Adrenal gland (tissue), 12 donors: ENCODE data around the gene TRIB2. TPM values are rescaled to one million over a fixed set of nuclear protein-coding genes. Genes with fewer than 3 reads are reported as not detected.

Experiments used
- DNase-seq, 7 donors: peaks; one replicate each; pipeline ENCODE4 v3.0.0-alpha.2; 2019 to 2020
- H3K27ac ChIP-seq, 5 donors: fragments of 200-600 bp; sonication (generic) in 4 of 5; 1 replicate in 3 of 5; 2 replicates in 2 of 5; pipeline versions ENCODE4 v1.5.1 to v1.8.0; 2016 to 2020; ENCODE audit warnings: mild to moderate bottlenecking in 1 of 5
- H3K27me3 ChIP-seq: fragments of 200-600 bp; 2 replicates; pipeline ENCODE4 v1.8.0; 2021
- H3K36me3 ChIP-seq, 2 donors: fragments of 200-600 bp; replicated peaks in 1 of 2; 1 replicate in 1 of 2; 2 replicates in 1 of 2; pipeline versions ENCODE4 v1.5.1 to v1.8.0; 2018 to 2022
- H3K4me1 ChIP-seq, 2 donors: fragments of 200-600 bp; replicated peaks in 1 of 2; 1 replicate in 1 of 2; 2 replicates in 1 of 2; pipeline versions ENCODE4 v1.5.1 to v1.8.0; 2018 to 2021
- H3K4me3 ChIP-seq, 4 donors: fragments of 200-600 bp; sonication (generic) in 3 of 4; one replicate each; pipeline ENCODE4 v1.5.1; 2016 to 2018
- H3K9me3 ChIP-seq, 3 donors: fragments of 200-600 bp; sonication (generic) in 1 of 3; replicated peaks in 1 of 3; 1 replicate in 2 of 3; 2 replicates in 1 of 3; pipeline versions ENCODE4 v1.5.1 to v1.8.0; 2016 to 2021
- CTCF ChIP-seq, 6 experiments: fragments of 450-650 bp in 4 of 6; fragments of 200-600 bp in 2 of 6; sonication (generic) in 1 of 6; IDR thresholded peaks; 1 replicate in 5 of 6; 2 replicates in 1 of 6; pipeline versions ENCODE4 v1.5.1 to v1.8.0; 2016 to 2021; ENCODE audit warnings: antibody characterized with exemption in 6 of 6, mild to moderate bottlenecking in 2 of 6, moderate library complexity in 1 of 6
- POLR2A ChIP-seq, 2 donors: fragments of 450-650 bp; IDR thresholded peaks; one replicate each; pipeline ENCODE4 v1.6.1; 2017; ENCODE audit warnings: antibody characterized with exemption in 2 of 2, mild to moderate bottlenecking in 2 of 2, moderate library complexity in 1 of 2
- WGBS, 4 donors: extraction: QIAGEN DNeasy Blood & Tissue Kit in 2 of 4; methylation state at CpG; one replicate each; pipeline versions ENCODE4 v1.1.5 to v1.1.7; 2013 to 2017; 5-methylcytosine and 5-hydroxymethylcytosine counted together
- intact Hi-C, 2 donors: fragments of 100-400 bp; cut with DNase I; formaldehyde crosslinking; loops; one replicate each; pipeline versions ENCODE4 v1.14.1 to v1.15.0; 2022 to 2023
- polyA plus RNA-seq, 3 donors: library from polyadenylated mRNA; stranded (reverse); fragments of 200-250 nt in 2 of 3; fragments of 350-450 nt in 1 of 3; fragmentation: Illumina TruSeq in 1 of 3; extraction: RNeasy Lipid Tissue Mini Kit (QIAGEN cat#74804) in 1 of 3; gene quantifications; one replicate each; pipeline ENCODE4 v1.2.3, GENCODE V29; 2013 to 2014
- total RNA-seq, 9 donors: library from RNA; depleted of rRNA in 4 of 9; stranded (reverse); fragments of >200 nt in 4 of 9; fragments of 120-200 nt in 1 of 9; fragmentation: NEBNext Ultra II Directional in 1 of 9; extraction: Animal tissue kit (Norgen Biotek cat#: 25700) in 1 of 9; gene quantifications; one replicate each; pipeline versions ENCODE4 v1.1.0 to v1.2.4, GENCODE V29; 2013 to 2023
- donor health status: healthy with polysubstance abuse.
- donor health status: Bipolar disorder and iron deficiency.
- donor health status: DM: yes; HTN: yes; CAD: no.
- donor health status: DM: no; HTN: no; CAD: no.
- donor health status: DM: no; HTN: no; CAD: no.
- donor health status: DM: yes; HTN: yes; CAD: no.

The TRIB2 gene
- total and polyA plus RNA-seq, 12 donors, result 35.5 to 263 (median 112) TPM

- H3K9me3 ChIP-seq, result no peaks in the 10 kb centered on the region
- H3K4me3 ChIP-seq, result no peak overlapping the region
- H3K4me1 ChIP-seq, result peaks cover 14 to 77% of the 10 kb centered on the region in 2 donors
- TF ChIP-seq CTCF (IDR thresholded peaks at IDR 0.05), result no peak
- TF ChIP-seq POLR2A (IDR thresholded peaks at IDR 0.05), result no peak
- no peaks in the 10 kb centered on the region for H3K27me3 ChIP-seq
- H3K27ac ChIP-seq, result peak overlapping the region in 3 of 5 donors; percentile 50 to 91 (median 67)
- DNase-seq, result no peak
- WGBS, 4 donors, result 58 to 73% (median 69%) methylated on average over 2 of the region's 2 CpGs
- H3K36me3 ChIP-seq, result peaks cover 0 to 83% of the 10 kb centered on the region in 2 donors
- intact Hi-C loops, result loop anchor here (5.0 to 10.0 kb wide), 2 partner anchors 196 to 279 kb away; no protein-coding TSS in a partner anchor
Observed at GRCh38 chr2:12726271-12726670, 9.5 kb downstream of the TRIB2 start.

GRCh38 chr2:12727065-12727464 lies 10.3 kb downstream of the TRIB2 start:
- no peaks in the 10 kb centered on the region for H3K27me3 ChIP-seq
- H3K36me3 ChIP-seq, result peaks cover 0 to 90% of the 10 kb centered on the region in 2 donors
- H3K27ac ChIP-seq, result peak overlapping the region in 2 of 5 donors; percentile 67 to 91
- peaks cover 14 to 79% of the 10 kb centered on the region in 2 donors for H3K4me1 ChIP-seq
- TF ChIP-seq CTCF (IDR thresholded peaks at IDR 0.05) (no peak), POLR2A (IDR thresholded peaks at IDR 0.05) (no peak)
- no peak overlapping the region for H3K4me3 ChIP-seq
- H3K9me3 ChIP-seq, result no peaks in the 10 kb centered on the region
- intact Hi-C loops, result loop anchor here (5.0 to 10.0 kb wide), 2 partner anchors 195 to 278 kb away; no protein-coding TSS in a partner anchor
- DNase-seq, result peak in 3 of 7 donors; percentile 44 to 53 (median 45)
- WGBS, 4 donors, result 55 to 66% (median 60%) methylated on average over 6 of the region's 6 CpGs

GRCh38 chr2:12727641-12728040 lies 10.9 kb downstream of the TRIB2 start:
- Histone ChIP-seq H3K27me3 (no peaks in the 10 kb centered on the region), H3K4me1 (peaks cover 17 to 79% of the 10 kb centered on the region in 2 donors), H3K36me3 (peaks cover 0 to 90% of the 10 kb centered on the region in 2 donors), H3K27ac (peak overlapping the region in 2 of 5 donors; percentile 67 to 91), H3K4me3 (no peak overlapping the region), H3K9me3 (no peaks in the 10 kb centered on the region)
- intact Hi-C loops, result loop anchor here (5.0 to 10.0 kb wide), 2 partner anchors 195 to 277 kb away; no protein-coding TSS in a partner anchor
- WGBS, 4 donors, result 71 to 84% (median 76%) methylated on average over 5 of the region's 5 CpGs
- no peak for DNase-seq
- TF ChIP-seq CTCF (IDR thresholded peaks at IDR 0.05), result no peak
- TF ChIP-seq POLR2A (IDR thresholded peaks at IDR 0.05), result no peak

- no peaks in the 10 kb centered on the region for H3K9me3 ChIP-seq
- H3K4me1 ChIP-seq, result peaks cover 24 to 79% of the 10 kb centered on the region in 2 donors
- H3K27me3 ChIP-seq, result no peaks in the 10 kb centered on the region
- peak overlapping the region in 1 of 5 donors; percentile 67 for H3K27ac ChIP-seq
- WGBS, 4 donors, result 75 to 90% (median 80%) methylated on average over 9 of the region's 9 CpGs
- H3K36me3 ChIP-seq, result peaks cover 0 to 83% of the 10 kb centered on the region in 2 donors
- H3K4me3 ChIP-seq, result no peak overlapping the region
- intact Hi-C loops, result loop anchor here (5.0 to 10.0 kb wide), 2 partner anchors 194 to 277 kb away; no protein-coding TSS in a partner anchor
- DNase-seq, result no peak
- TF ChIP-seq CTCF (IDR thresholded peaks at IDR 0.05), result no peak
- no peak for TF ChIP-seq POLR2A (IDR thresholded peaks at IDR 0.05)
Observed at GRCh38 chr2:12728221-12728777, 11.6 kb downstream of the TRIB2 start.
